Stimulated activated naive CD4-positive, alpha-beta T cell (primary cell): ENCODE data around the gene SPATC1L.
A peak's percentile ranks its signal among the peaks of the same experiment; 100 is the strongest.
"Not testable (repeated sequence)": the region's sequence is repeated elsewhere in the genome, so short reads cannot be mapped to it uniquely, and the experiment has no call there.

Source experiments
- DNase-seq, 6 experiments: peaks; one replicate each; lab custom pipeline; 2025; lab: John Stamatoyannopoulos, UW

Gene SPATC1L

DNA sequence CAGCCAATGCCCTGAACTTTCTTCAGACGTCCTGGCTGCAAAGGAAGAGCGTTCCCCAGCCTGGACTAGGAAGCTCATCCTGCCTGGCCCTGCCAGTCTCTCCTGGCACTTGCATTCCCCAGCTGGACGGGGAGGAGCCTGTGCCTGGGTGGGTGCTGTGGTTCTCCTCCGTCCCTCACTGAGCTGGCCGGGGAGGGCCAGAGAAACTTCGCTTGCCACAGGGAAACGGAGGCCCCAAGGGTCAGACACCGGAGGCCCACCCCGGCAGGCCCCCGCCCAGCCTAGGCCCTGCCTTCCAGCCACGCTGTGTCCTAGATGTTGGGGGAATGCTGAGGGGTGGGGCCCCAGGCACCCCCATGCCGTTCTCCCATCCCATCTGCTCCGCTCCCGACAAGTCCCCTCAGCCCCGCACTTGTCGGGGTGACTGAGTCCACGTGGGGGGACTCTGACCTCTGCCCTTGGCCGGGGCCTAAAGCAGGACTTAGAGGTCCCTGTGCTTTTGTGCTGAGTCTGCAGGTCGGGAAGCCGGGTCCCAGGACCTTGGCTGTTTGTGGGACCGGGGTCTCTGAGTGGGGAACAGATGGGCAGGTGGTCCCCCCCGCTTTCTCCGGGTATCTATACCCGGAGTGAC is 33.7 kb downstream of the SPATC1L start:
- DNase-seq, result no peak

DNA sequence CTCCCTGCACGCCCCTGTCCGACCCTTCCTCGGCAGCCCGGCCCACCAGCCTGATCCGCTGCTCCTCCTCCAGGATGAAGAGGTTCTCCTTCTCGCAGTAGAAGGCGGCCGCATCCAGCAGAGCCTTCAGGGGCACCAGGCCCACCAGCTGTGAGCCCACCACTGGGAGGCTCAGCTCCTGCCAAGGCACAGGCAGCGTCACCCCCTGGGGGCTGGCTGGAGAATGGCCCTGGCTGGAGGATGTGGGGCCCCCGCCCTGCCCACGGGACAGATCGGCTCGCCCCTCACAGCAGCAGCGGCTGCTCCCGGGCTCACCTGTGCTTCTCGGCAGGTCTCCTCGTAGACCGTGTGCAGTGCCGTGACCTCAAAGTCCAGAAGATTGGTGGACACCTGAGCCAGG is 34.2 kb downstream of the SPATC1L start:
- DNase-seq, result no peak

DNA sequence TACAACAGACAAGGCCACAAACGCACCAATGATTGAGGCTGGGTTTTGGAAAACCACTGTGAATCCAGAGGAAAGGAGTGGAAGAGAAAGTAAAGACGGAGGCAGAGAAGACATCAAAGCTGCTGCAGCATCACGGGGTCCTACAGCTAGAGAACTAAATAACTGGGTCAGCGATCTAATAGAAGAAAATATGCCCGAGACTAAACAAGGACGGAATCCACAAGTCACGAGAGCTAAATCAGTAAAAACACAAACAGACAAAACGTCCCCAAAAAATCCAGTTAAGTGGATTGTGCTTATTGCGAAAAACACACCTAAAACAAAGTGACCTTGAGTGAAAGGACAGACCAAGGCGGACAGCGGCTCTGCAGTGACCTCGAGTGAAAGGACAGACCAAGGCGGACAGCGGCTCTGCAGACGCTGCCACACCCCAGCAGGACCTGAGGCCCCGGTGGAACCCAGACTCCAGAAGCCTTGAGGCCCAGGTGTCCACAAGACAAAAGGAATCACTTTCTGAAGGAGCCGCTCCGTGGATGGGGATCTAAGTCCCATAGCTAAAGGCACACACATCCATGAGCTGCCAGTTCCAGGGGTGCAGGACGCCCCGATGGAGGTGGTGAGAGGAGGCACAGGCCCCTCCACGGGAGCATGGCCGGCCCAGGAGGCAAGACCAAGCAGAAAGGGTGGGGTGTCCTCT is 34.9 kb downstream of the SPATC1L start:
- no peak for DNase-seq

DNA sequence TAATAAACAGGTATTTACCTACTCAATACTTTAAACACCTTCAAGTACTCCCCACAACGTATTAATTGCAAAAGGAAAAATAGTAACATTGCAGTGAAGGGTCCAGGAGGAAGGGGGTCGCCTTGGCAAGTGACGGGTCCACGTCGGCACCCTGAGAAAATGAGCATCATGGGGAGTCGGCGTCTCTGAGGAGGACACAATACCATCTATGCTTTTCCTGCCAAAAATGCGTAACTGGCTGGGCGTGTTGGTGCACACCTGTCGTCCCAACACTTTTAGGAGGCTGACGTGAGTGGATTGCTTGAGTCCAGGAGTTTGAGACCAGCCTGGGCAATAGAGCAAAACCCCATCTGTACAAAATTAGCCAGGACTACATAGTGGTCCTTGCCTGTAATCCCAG is 36.2 kb downstream of the SPATC1L start:
- DNase-seq, result no peak

DNA sequence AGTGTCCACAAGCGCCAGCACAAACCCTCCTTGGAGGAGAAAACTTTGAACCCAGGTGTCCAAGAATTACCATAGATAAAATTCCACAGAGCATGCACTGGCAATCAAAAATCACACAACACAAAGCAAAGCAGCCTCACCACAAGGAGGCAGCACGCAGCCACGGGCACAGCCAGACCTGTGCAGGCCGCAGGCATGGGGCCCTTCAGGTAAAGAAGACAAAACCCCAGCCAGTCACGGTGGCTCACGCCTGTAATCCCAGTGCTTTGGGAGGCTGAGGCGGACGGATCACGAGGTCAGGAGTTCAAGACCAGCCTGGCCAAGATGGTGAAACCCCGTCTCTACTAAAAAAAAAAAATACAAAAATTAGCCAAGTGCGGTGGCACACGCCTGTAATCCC is 36.8 kb downstream of the SPATC1L start:
- peak in 5 of 6 experiments; percentile 7 to 31 (median 19) for DNase-seq

DNA sequence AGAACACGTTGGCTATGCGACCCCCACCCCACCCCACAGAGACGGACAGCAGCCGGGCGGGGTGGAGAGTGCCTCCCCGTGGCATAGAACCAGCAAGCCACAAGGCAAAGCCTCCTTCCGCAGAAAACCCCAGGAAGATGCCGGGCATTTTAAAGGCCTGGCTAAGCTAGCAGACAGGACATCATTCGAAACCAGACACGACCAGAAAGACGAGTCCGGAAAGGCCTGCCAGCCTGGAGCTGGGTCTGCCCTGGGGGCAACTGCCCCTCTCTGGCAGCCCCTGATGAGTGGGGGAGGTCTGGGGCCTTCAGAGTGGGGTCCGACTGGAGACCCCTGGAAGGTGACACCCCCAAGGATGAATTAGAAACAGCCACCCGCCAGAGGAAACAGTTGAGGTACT is 37.4 kb downstream of the SPATC1L start:
- no peak for DNase-seq

DNA sequence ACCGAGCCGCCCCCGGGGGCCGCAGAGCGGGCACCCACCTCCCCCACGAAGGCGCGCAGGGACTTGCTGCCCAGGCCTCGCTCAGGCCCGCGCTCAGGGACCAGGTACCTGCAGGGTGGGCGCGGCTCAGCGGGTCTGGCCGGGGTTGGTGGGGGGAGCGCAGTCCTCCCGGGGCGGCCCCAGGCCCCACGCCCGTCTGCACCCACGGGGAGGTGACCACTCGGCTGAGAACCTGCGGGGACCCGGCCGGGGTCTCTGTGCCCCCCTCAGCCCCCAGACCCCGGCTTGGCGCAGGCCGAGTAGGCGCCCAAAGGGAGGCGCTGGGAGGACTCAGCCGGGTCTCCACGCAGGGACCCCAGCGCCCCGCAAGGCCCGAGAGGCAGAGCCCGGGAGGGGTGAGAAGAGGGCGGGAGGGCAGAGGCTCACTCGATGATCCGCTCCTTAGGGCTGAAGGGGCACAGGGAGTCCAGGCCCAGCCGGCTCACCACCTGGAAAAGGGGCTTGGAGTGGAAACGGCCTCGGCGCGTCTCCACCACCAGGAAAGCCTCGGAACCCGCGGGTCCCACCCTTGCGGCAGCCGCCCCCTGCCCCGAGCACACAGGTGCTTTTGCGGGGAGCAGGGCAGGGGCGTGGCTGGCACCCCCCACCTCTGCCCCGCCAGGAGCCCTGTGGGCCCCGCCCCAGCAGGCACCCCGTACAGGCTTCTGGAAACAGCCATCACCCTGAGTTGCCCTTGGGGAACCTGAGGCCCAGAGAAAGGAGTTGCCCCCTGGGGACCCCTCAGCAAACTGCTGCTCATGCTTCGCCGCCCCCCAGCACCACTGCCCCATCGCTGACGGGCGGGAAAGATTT is 38.2 kb downstream of the SPATC1L start:
- no peak for DNase-seq

DNA sequence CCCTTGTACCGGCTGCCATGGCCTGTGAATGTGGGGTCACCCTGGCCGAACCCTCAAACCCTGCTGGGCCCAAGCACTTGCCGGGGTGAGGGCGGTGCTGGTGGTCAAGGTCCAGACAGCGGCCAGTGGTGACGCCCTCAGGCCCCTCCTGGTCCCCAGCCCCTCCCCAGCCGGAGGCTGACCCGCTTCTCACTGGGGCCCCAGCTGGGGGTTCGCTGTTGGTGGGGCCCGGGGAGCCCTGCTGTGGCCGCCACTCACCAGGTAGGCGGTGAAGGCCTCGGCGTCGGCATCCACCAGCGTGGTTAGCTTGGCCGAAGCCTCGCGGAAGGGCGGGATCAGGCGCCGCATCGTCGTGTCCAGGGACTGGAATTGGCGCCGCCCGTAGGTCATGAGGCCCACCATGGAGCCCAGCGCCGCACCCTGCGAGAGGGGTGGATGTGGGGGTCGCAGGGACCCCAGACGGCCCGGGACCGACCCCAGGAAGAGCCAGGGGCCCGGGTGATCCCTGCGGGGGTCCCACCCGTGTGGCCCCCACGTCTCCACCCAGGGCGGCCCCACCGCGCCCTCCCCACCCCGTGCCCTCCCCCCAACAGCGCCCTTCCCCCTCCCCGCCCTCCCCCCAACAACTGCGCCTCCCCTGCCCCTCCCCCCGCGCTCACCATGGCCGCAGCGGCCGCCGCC is 39.0 kb downstream of the SPATC1L start:
- DNase-seq, result no peak

DNA sequence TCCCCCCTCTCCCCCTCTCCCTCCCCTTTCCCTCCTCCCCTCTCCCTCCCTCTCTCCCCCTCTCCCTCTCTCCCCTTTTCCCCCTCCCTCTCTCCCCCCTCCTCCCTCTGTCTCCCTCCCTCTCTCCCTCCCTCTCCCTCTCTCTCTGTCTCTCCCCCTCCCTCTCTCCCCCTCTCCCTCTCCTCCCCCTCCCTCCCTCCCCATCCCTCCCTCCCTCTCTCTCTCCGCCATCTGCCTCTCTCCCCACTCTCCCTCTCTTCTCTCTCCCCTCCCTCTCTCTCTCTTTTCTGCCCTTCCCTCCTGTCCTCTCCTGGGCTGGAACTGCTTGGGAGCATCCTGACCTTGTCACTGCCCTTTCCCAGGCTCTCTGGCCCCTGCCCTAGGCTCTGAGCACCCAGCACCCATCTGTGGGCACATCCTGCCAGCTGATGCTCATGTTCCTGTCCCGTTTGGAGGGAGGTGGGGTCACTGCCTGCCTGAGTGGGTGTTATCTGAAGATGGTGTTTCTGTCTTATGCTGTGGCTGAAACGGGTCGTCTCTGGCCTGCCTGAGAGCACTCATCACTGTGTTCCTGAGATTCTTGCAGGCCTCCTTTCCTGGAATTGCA is 39.7 kb downstream of the SPATC1L start:
- no peak for DNase-seq

DNA sequence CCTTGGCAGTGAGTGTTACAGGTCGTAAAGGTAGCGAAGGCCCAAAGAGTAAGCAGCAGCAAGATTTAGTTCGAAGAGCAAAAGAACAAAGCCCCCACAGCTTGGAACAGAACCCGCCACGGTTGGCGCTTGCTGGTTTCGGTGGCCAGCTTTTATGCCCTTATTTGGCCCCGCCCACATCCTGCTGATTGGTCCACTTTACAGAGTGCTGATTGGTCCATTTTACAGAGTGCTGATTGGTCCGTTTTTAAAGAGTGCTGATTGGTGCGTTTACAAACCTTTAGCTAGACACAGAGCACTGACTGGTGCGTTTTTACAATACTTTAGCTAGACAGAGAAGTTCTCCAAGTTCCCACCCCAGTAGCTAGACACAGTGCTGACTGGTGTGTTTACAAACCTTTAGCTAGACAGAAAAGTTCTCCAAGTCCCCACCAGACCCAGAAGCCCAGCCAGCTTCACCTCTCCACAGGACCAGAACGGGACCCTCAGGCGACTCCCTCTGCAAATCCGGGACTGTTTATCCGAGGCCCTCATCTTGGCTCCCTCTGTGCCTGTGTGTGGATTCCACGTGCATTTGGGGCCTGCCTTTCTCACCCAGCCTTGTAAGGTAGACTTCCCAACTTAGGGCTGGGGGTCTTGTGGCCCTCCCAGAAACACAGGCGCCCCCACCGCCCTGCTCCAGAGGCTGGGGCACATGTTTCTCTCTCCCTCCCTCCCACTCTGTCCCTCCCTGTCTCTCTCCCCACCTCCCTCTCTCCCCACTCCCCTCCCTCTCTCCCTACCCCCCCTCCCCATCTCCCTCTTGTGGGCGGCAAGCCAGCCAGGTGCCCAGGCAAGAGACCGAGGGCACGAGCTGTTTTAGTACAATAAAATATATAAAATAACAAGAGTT is 41.4 kb downstream of the SPATC1L start:
- DNase-seq, result peak in 2 of 6 experiments; percentile 19 to 23

DNA sequence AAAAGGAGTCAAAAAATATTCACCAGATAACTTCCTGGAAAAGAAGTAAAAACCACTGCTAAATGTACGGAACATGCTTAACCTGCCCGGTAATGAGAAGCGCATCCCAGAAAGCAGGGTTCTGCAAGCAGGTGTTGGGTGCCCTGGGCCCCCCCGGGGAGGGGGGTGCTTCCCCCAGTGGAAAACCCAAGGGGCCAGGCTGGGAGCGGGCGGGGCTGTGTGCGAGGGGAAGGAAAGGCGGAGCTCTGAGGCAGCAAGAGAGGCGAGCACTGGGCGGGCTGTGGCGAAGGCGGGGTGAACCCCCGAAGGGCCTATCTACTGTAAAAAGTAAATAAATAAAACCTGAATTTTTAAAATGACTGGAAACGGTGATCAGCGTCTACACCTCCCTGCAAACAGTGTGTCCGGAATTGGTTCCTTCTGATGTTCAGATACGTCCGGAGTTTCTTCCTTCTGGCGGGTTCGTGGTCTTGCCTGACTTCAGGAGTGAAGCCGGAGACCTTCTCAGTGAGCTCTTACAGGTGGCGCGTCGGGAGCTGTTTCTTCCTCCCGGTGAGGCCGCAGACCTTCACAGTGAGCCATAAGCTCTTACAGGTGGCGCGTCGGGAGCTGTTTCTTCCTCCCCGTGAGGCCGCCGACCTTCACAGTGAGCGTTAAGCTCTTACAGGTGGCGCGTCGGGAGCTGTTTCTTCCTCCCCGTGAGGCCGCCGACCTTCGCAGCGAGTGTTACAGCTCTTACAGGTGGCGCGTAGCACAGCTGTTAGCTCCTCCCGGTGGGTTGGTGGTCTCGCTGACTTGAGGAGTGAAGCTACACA is 42.3 kb downstream of the SPATC1L start:
- no peak for DNase-seq

DNA sequence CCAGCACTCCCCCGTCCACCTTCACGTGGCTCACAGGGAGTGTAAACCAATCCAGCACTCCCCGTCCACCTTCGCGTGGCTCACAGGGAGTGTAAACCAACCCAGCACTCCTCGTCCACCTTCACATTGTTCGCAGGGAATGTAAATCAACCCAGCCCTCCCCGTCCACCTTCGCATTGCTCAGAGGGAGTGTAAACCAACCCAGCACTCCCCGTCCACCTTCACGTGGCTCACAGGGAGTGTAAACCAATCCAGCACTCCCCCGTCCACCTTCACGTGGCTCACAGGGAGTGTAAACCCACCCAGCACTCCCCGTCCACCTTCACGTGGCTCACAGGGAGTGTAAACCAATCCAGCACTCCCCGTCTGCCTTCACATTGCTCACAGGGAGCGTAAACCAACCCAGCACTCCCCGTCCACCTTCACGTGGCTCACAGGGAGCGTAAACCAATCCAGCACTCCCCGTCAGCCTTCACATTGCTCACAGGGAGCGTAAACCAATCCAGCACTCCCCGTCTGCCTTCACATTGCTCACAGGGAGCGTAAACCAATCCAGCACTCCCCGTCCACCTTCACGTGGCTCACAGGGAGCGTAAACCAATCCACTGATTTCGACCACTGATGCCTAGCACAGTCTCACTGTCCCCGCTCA is 43.8 kb downstream of the SPATC1L start:
- DNase-seq, result not testable (repeated sequence)

DNA sequence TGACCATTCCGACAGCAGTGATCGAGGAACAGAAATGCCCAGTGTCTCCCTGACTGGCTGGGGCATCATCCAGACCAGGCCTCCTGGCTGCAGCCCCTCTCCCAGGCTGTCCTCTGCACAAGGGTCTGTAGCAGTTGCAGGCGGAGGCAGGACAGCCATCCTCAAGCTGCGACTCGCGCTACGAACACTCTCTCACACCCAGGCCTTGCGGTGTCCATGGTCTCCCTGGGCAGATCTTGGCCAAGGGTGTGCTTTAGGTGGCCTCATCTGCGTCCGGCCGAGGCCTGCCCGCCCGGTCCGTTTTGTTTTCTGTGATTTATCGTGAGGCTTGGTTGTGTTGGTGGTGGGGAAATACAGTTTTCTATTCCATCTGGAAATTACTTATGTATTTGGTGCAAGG is 44.6 kb downstream of the SPATC1L start:
- DNase-seq, result no peak

DNA sequence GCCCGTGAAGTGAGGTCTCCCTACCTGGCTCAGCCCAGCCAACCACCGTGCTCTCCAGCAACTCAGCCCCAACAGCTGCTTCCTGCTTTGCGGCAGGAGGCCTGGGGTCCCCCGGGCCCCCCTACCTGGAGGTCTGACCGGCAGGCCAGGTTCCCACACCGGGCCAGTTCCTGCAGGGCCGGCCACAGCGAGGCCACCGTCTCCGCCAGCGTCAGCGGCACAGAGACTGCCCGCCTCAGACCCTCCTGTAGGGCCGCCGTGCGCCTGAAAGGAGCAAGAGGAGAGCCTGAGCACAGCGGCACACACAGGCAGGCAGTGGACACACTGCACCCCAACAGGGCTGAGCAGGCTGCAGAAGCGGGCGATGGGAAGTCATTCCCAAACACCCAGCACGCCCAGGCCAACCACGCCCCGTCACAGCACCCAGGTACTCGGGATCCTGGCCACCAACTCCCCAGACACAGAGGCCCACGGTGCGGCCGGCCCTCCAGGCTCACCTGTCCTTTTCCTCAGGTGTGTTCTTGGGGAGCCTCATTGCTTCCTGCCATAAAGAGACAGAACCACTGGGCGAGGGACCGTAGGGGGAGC is 45.8 kb downstream of the SPATC1L start:
- no peak for DNase-seq

DNA sequence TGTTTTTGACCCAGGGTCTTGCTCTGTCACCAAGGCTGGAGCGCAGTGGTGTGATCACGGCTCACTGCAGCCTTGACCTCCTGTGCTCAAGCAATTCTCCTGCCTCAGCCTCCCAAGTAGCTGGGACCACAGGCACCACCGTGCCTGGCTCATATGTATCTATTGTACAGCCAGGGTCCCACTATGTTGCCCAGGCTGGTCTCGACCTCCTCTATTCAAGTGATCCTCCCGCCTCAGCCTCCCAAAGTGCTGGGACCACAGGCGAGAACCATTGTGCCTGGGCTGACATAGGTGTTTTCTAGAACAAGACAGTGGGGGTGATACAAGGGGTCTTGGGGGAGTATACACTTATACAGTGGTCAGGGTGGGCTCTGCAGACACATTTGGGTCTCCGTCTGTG is 46.4 kb downstream of the SPATC1L start:
- DNase-seq, result no peak

DNA sequence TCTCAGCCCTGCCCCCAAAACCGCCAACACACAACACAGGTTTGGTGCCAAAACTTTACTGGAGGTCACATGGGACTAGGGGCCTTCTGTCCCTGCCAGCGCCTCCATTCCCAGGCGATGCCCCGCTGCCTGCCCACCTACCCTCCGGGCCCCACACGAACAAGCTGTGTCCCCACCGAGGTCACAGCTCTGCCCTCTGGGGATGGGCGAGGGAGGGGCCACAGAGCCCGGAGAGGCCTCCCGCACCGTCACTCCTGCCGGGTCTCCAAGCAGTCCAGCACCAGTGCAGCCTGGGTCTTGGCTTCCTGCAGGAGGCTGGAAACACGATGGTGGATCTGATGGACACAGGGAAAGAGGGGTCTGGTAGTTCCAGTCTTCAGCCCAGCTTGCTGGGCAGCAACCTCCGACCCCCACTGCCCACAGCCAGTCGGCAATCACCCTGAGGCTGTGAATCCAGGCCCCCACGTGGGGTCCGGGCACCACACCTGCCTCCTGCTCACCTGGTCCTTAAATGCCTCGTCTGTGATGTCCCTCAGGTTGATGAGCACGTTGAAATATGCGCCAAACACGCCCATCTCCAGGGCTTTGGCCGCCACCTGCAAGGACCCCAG is 47.4 kb downstream of the SPATC1L start:
- no peak for DNase-seq

DNA sequence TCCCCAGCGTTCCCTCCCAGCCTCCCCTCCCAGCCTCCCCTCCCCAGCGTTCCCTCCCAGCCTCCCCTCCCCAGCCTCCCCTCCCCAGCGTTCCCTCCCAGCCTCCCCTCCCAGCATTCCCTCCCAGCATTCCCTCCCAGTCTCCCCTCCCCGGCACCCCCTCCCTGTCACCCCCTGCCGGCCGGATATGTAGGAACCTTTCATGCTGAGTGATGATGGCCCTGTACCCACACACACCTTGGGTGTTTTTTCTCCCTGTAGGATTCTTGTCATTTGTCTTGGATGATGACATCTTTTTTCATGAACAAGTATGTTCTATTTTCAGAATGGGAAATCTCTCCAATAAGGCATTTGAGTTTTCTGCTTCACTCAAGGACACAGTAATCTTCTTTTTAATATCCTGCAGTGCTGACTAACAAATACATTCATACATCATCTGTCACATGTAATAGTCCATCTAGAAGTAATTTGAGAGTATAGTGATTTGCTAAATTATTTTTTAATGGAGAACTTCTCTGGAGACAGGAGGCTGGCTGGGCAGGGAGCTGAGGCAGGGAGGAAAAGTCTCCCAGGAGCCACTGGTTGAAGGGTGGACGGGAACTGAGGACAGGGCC is 48.4 kb downstream of the SPATC1L start:
- DNase-seq, result no peak
